A549 (cell line): ENCODE data around the gene GNB1L. TPM values are rescaled to one million over a fixed set of nuclear protein-coding genes. Genes with fewer than 3 reads are reported as not detected.
A peak's percentile ranks its signal among the peaks of the same experiment; 100 is the strongest.

Experiments used
- ATAC-seq, 2 experiments: fragments of 200-7000 bp in 1 of 2; fragments of >200 bp in 1 of 2; cut with Nextera tagmentation in 1 of 2; cut with Tn5 transposase in 1 of 2; 3 replicates each; pipeline versions ENCODE4 v1.8.0 to v1.9.1; 2018 to 2020; ENCODE audit warnings: mild to moderate bottlenecking in 1 of 2, moderate library complexity in 1 of 2
- CTCF ChIA-PET: fragments of 300-600 bp; sonication (Branson Sonifier 250); formaldehyde crosslinking; extraction: SDS; loops from one replicate; lab custom pipeline; 2021; ENCODE audit warnings: antibody characterized with exemption, inconsistent platforms; lab: Yijun Ruan, JAX
- POLR2A ChIA-PET: fragments of 350-600 bp; formaldehyde crosslinking; extraction: SDS; loops from one replicate; lab custom pipeline; 2021; ENCODE audit warnings: antibody characterized with exemption, inconsistent platforms; lab: Yijun Ruan, JAX
- DNase-seq, 2 experiments: peaks; one replicate each; pipeline versions ENCODE4 v3.0.0 to v3.0.0-alpha.2; 2011 to 2016; ENCODE audit warnings: low read depth in 1 of 2, low spot score in 1 of 2
- FAIRE-seq: peaks from 2 replicates; lab custom pipeline; 2011; peaks lifted over from hg19 to GRCh38; lab: Jason Lieb, UNC
- H3K27ac ChIP-seq, 2 experiments: fragments of >200 bp; sonication (Bioruptor Twin); formaldehyde crosslinking; 3 replicates each; pipeline ENCODE4 v1.5.1; 2016 to 2017
- H3K4me1 ChIP-seq: fragments of >200 bp; sonication (Bioruptor Twin); formaldehyde crosslinking; 3 replicates; pipeline ENCODE4 v1.6.1; 2016
- H3K4me2 ChIP-seq: fragments of >200 bp; sonication (Bioruptor Twin); formaldehyde crosslinking; 3 replicates; pipeline ENCODE4 v1.6.1; 2016
- H3K4me3 ChIP-seq: fragments of >200 bp; sonication (Bioruptor Twin); formaldehyde crosslinking; 3 replicates; pipeline ENCODE4 v1.5.1; 2016
- H3K9me3 ChIP-seq: fragments of >200 bp; sonication (Bioruptor Twin); formaldehyde crosslinking; 3 replicates; pipeline ENCODE4 v1.6.1; 2016
- BCL3 ChIP-seq: fragments of >200 bp; sonication (Bioruptor Twin); formaldehyde crosslinking; IDR thresholded peaks from 3 replicates; pipeline ENCODE4 v1.6.1; 2016
- CBX8 ChIP-seq: fragments of 200-600 bp; sonication (generic); IDR thresholded peaks from 2 replicates; pipeline ENCODE4 v1.6.1; 2016
- CEBPB ChIP-seq, 2 experiments: fragments of >200 bp in 1 of 2; sonication (Bioruptor Twin) in 1 of 2; formaldehyde crosslinking in 1 of 2; IDR thresholded peaks; 2 replicates each; pipeline ENCODE4 v1.6.1; 2012 to 2016
- CHD2 ChIP-seq: fragments of 150-350 bp; IDR thresholded peaks from 2 replicates; pipeline ENCODE4 v1.6.1; 2014; ENCODE audit warnings: low read length; ENCODE audit not compliant: partially characterized antibody
- CTCF ChIP-seq: fragments of >200 bp; sonication (Bioruptor Twin); formaldehyde crosslinking; IDR thresholded peaks from 3 replicates; pipeline ENCODE4 v1.5.1; 2016
- ESRRA ChIP-seq: fragments of 150-350 bp; IDR thresholded peaks from 2 replicates; pipeline ENCODE4 v1.6.1; 2014; ENCODE audit warnings: mild to moderate bottlenecking, low read length, borderline replicate concordance
- FOSB ChIP-seq: fragments of 250-450 bp; sonication (Bioruptor Pico); IDR thresholded peaks from 2 replicates; pipeline ENCODE4 v1.5.0; 2020; ENCODE audit warnings: mild to moderate bottlenecking, moderate library complexity
- HES2 ChIP-seq: fragments of >200 bp; sonication (Bioruptor Twin); formaldehyde crosslinking; IDR thresholded peaks from 2 replicates; pipeline ENCODE4 v1.6.1; 2016
- HOXA7 ChIP-seq: fragments of 250-450 bp; sonication (Bioruptor Pico); IDR thresholded peaks from 2 replicates; pipeline ENCODE4 v1.5.0; 2020; ENCODE audit warnings: mild to moderate bottlenecking, moderate library complexity
- HOXB13 ChIP-seq: fragments of 250-450 bp; sonication (Bioruptor Pico); IDR thresholded peaks from 2 replicates; pipeline ENCODE4 v1.5.0; 2020; ENCODE audit warnings: low read depth, mild to moderate bottlenecking, moderate library complexity
- HOXB5 ChIP-seq: fragments of 250-450 bp; sonication (Bioruptor Pico); IDR thresholded peaks from 2 replicates; pipeline ENCODE4 v1.5.0; 2020; ENCODE audit warnings: mild to moderate bottlenecking, moderate library complexity
- JUNB ChIP-seq: fragments of >200 bp; sonication (Bioruptor Twin); formaldehyde crosslinking; IDR thresholded peaks from 2 replicates; pipeline ENCODE4 v1.6.1; 2016
- KDM1A ChIP-seq: fragments of 200-600 bp; sonication (generic); IDR thresholded peaks from 2 replicates; pipeline ENCODE4 v1.6.1; 2016; ENCODE audit warnings: low read depth, mild to moderate bottlenecking
- KDM5A ChIP-seq: fragments of 200-600 bp; sonication (generic); IDR thresholded peaks from 2 replicates; pipeline ENCODE4 v1.6.1; 2016; ENCODE audit warnings: antibody characterized with exemption, mild to moderate bottlenecking
- MAFK ChIP-seq: fragments of 450-650 bp; IDR thresholded peaks from 2 replicates; pipeline ENCODE4 v1.6.1; 2014; ENCODE audit not compliant: partially characterized antibody
- MAX ChIP-seq: IDR thresholded peaks from 2 replicates; pipeline ENCODE4 v1.6.1; 2012
- NR3C1 ChIP-seq: fragments of >200 bp; sonication (Bioruptor Twin); formaldehyde crosslinking; IDR thresholded peaks from 3 replicates; pipeline ENCODE4 v1.6.1; 2017
- REST ChIP-seq: fragments of 200-600 bp; sonication (generic); IDR thresholded peaks from 2 replicates; pipeline ENCODE4 v1.6.1; 2016; ENCODE audit warnings: antibody characterized with exemption, mild to moderate bottlenecking, moderate library complexity
- SREBF2 ChIP-seq: fragments of 450-650 bp; IDR thresholded peaks from 2 replicates; pipeline ENCODE4 v1.6.1; 2014; ENCODE audit warnings: mild to moderate bottlenecking, moderate library complexity
- TFCP2L1 ChIP-seq: fragments of 250-450 bp; sonication (Bioruptor Pico); IDR thresholded peaks from 2 replicates; pipeline ENCODE4 v1.5.0; 2021; ENCODE audit warnings: mild to moderate bottlenecking
- ZC3H11A ChIP-seq: fragments of 450-650 bp; IDR thresholded peaks from 2 replicates; pipeline ENCODE4 v1.6.1; 2014; ENCODE audit warnings: antibody characterized with exemption, mild to moderate bottlenecking
- ZFP36 ChIP-seq: fragments of 450-650 bp; IDR thresholded peaks from 2 replicates; pipeline ENCODE4 v1.6.1; 2014; ENCODE audit warnings: borderline replicate concordance; ENCODE audit not compliant: partially characterized antibody
- ZSCAN20 ChIP-seq: fragments of 250-450 bp; sonication (Bioruptor Pico); IDR thresholded peaks from 2 replicates; pipeline ENCODE4 v1.8.0; 2022; ENCODE audit warnings: mild to moderate bottlenecking, moderate library complexity
- WGBS: methylation state at CpG from one replicate; pipeline ENCODE4 v1.1.6; 2017; ENCODE audit errors: missing lambda C conversion rate; 5-methylcytosine and 5-hydroxymethylcytosine counted together
- polyA plus RNA-seq, 4 experiments: library from polyadenylated mRNA; depleted of rRNA in 3 of 4; stranded (reverse); fragments of >200 nt; fragmentation: RNase III in 1 of 4; extraction: RNeasy Plus Mini Kit Qiagen cat#74134 plus additional on column Dnase treatment in 1 of 4; gene quantifications; 2 replicates in 3 of 4; 3 replicates in 1 of 4; pipeline ENCODE4 v1.2.3, GENCODE V29; 2011 to 2017

GNB1L gene
- polyA plus RNA-seq, 2 of the 4 experiments (the other 2 are of a cell fraction): 1.8 to 10.3 TPM

GRCh38 chr22:19879246-19879570, 24.5 kb upstream of the GNB1L start:
- TF ChIP-seq ZC3H11A (no peak), NR3C1 (no peak), SREBF2 (no peak), KDM1A (no peak), HES2 (no peak), JUNB (no peak), HOXB5 (CRISPR knock-in tag) (no peak), HOXA7 (CRISPR knock-in tag) (no peak)
- H3K4me2 ChIP-seq: peak overlapping the region; percentile 95
- WGBS: 100% methylated on average over 2 of the region's 13 CpGs

GRCh38 chr22:19878461-19879245, 24.0 kb upstream of the GNB1L start:
- H3K4me2 ChIP-seq: peak overlapping the region; percentile 95
- POLR2A ChIA-PET: no interaction called here

More at GRCh38 chr22:19879246-19879570, 24.5 kb upstream of the GNB1L start:
- FAIRE-seq (no peak), ATAC-seq (no peak), DNase-seq (no peak)
- Histone ChIP-seq H3K9me3 (no peaks in the 10 kb centered on the region), H3K4me1 (peaks cover 79% of the 10 kb centered on the region), H3K27ac (peak overlapping the region; percentile 92 to 94), H3K4me3 (no peak overlapping the region)
- POLR2A ChIA-PET: no interaction called here
- CTCF ChIA-PET: interaction anchor here (1.6 kb wide), 1 partner anchor 13 kb away, joined by 4 read pairs; no protein-coding TSS in a partner anchor

More at GRCh38 chr22:19878461-19879245, 24.0 kb upstream of the GNB1L start:
- WGBS: 79% methylated on average over 10 of the region's 16 CpGs
- ATAC-seq: no peak
- DNase-seq: no peak
- H3K4me1 ChIP-seq: peaks cover 79% of the 10 kb centered on the region
- TF ChIP-seq ZFP36 (no peak), HOXB5 (CRISPR knock-in tag) (no peak), NR3C1 (no peak), BCL3 (no peak), FOSB (CRISPR knock-in tag) (no peak), CHD2 (no peak), HOXA7 (CRISPR knock-in tag) (no peak), MAFK (no peak), REST (no peak), ZSCAN20 (CRISPR knock-in tag) (no peak), CEBPB (IDR thresholded peaks at IDR 0.05) (no peak), MAX (no peak), CTCF (no peak), KDM5A (no peak), ESRRA (no peak), TFCP2L1 (CRISPR knock-in tag) (no peak), CBX8 (no peak), HOXB13 (no peak)
- no peak overlapping the region for H3K4me3 ChIP-seq
- peak overlapping the region; percentile 92 to 94; a peak in 5 of 6 replicates for H3K27ac ChIP-seq
- H3K9me3 ChIP-seq: no peaks in the 10 kb centered on the region
- FAIRE-seq: no peak
- CTCF ChIA-PET: interaction anchor here (1.6 kb wide), 1 partner anchor 13 kb away, joined by 4 read pairs; no protein-coding TSS in a partner anchor
